Tracheal epithelial cell (primary cell): ENCODE results near the gene PAPPA2. TPM values are rescaled to one million over a fixed set of nuclear protein-coding genes. Genes with fewer than 3 reads are reported as not detected.

ENCODE experiments used
- total RNA-seq: library from RNA; depleted of rRNA; stranded (reverse); fragments of >200 nt; gene quantifications from 2 replicates; pipeline ENCODE4 v1.2.1, GENCODE V29; 2014

Gene PAPPA2
- total RNA-seq: 3.6 and 14.1 TPM in 2 replicates

GRCh38 chr1:176462674-176463378 lies at the start of gene PAPPA2:
TSS of gene PAPPA2 (plus strand) at chr1:176463175. CDS start at chr1:176556323, 93,148 bp downstream.

